GM12878 (cell line): ENCODE data around the gene LDB3. TPM values are rescaled to one million over a fixed set of nuclear protein-coding genes. Genes with fewer than 3 reads are reported as not detected.

ENCODE experiments used
- ATAC-seq: fragments of 200-7000 bp; cut with Tn5 transposase; 3 replicates; pipeline ENCODE4 v1.9.1; 2020; ENCODE audit warnings: mild to moderate bottlenecking, moderate library complexity
- BruUV-seq: library from RNA; stranded (reverse); fragments of 400-500 nt; replicated peaks from 2 replicates; lab custom pipeline; 2021; lab: Mats Ljungman, UMichigan
- CTCF ChIA-PET: fragments of 300-600 bp; sonication (Branson Sonifier 250); formaldehyde crosslinking; extraction: SDS; loops from one replicate; lab custom pipeline; 2021; ENCODE audit warnings: inconsistent platforms; lab: Yijun Ruan, JAX
- POLR2A ChIA-PET: fragments of 350-600 bp; formaldehyde crosslinking; extraction: SDS; loops from one replicate; lab custom pipeline; 2021; ENCODE audit warnings: inconsistent platforms; lab: Charles Lee
- RAD21 ChIA-PET: fragments of 300-600 bp; sonication (Branson Sonifier 250); formaldehyde crosslinking; loops from one replicate; lab custom pipeline; 2023; ENCODE audit warnings: antibody characterized with exemption; ENCODE audit not compliant: unreplicated experiment; lab: Charles Lee
- SMC1A ChIA-PET: fragments of 300-600 bp; sonication (Branson Sonifier 250); formaldehyde crosslinking; loops from one replicate; lab custom pipeline; 2023; ENCODE audit not compliant: unreplicated experiment, uncharacterized antibody; lab: Charles Lee
- DNase-seq: peaks from one replicate; pipeline ENCODE4 v3.0.0-alpha.2; 2011; ENCODE audit warnings: low read depth, low spot score
- FAIRE-seq: peaks from 3 replicates; lab custom pipeline; 2011; peaks lifted over from hg19 to GRCh38; lab: Jason Lieb, UNC
- H2AFZ ChIP-seq: 2 replicates; pipeline ENCODE4 v1.6.0; 2011; ENCODE audit warnings: low read depth, low read length, control low read depth; ENCODE audit not compliant: control insufficient read depth
- H3K27ac ChIP-seq: 2 replicates; pipeline ENCODE4 v1.5.1; 2011; ENCODE audit warnings: control low read depth; ENCODE audit not compliant: control insufficient read depth, insufficient read depth
- H3K27me3 ChIP-seq, 2 experiments: replicated peaks in 1 of 2; 2 replicates each; pipeline versions ENCODE4 v1.6.0 to v1.6.1; 2011; ENCODE audit warnings: low read length in 1 of 2; ENCODE audit not compliant: control insufficient read depth in 2 of 2, insufficient read depth in 2 of 2
- H3K36me3 ChIP-seq, 2 experiments: 2 replicates each; pipeline ENCODE4 v1.5.1; 2011; ENCODE audit warnings: low read length in 1 of 2; ENCODE audit not compliant: control insufficient read depth in 2 of 2, insufficient read depth in 2 of 2
- H3K4me1 ChIP-seq: 2 replicates; pipeline ENCODE4 v1.6.1; 2011; ENCODE audit warnings: mild to moderate bottlenecking, low read length, moderate library complexity, mixed read lengths; ENCODE audit not compliant: control insufficient read depth, insufficient read depth
- H3K4me2 ChIP-seq: 2 replicates; pipeline ENCODE4 v1.6.0; 2011; ENCODE audit warnings: control low read depth; ENCODE audit not compliant: control insufficient read depth, insufficient read depth
- H3K4me3 ChIP-seq: fragments of 200-600 bp; sonication (generic); 2 replicates; pipeline ENCODE4 v1.5.1; 2016
- H3K79me2 ChIP-seq: 2 replicates; pipeline ENCODE4 v1.6.0; 2011; ENCODE audit warnings: low read length; ENCODE audit not compliant: control insufficient read depth, insufficient read depth
- H3K9ac ChIP-seq: 2 replicates; pipeline ENCODE4 v1.8.0; 2011; ENCODE audit warnings: low read length, control low read depth, mixed read lengths; ENCODE audit not compliant: control insufficient read depth, insufficient read depth
- H3K9me3 ChIP-seq: replicated peaks from 3 replicates; pipeline ENCODE4 v1.5.1; 2011; ENCODE audit warnings: mild to moderate bottlenecking, low read length; ENCODE audit not compliant: control insufficient read depth, insufficient read depth
- H4K20me1 ChIP-seq: 2 replicates; pipeline ENCODE4 v1.6.0; 2011; ENCODE audit not compliant: control insufficient read depth, insufficient read depth
- BRCA1 ChIP-seq: IDR thresholded peaks from 2 replicates; pipeline ENCODE4 v1.6.1; 2011; ENCODE audit warnings: low read depth, low read length, improper control_type of control experiment
- CHD1 ChIP-seq: IDR thresholded peaks from 2 replicates; pipeline ENCODE4 v1.6.1; 2012; ENCODE audit warnings: low read depth, low read length, improper control_type of control experiment
- FOS ChIP-seq: IDR thresholded peaks from 3 replicates; pipeline ENCODE4 v1.6.1; 2011; ENCODE audit warnings: borderline replicate concordance; ENCODE audit not compliant: insufficient read length; ENCODE audit errors: extremely low read depth
- FOXM1 ChIP-seq: IDR thresholded peaks from 2 replicates; pipeline ENCODE4 v1.6.1; 2012; ENCODE audit warnings: low read depth, mild to moderate bottlenecking, inconsistent platforms, low read length, moderate library complexity
- MEF2B ChIP-seq: fragments of 450-650 bp; IDR thresholded peaks from 2 replicates; pipeline ENCODE4 v1.6.1; 2018; ENCODE audit warnings: mild to moderate bottlenecking, moderate library complexity; ENCODE audit not compliant: partially characterized antibody, poor library complexity, severe bottlenecking
- PAX8 ChIP-seq: fragments of 450-650 bp; IDR thresholded peaks from 2 replicates; pipeline ENCODE4 v1.6.1; 2017; ENCODE audit warnings: mild to moderate bottlenecking, moderate library complexity
- RUNX3 ChIP-seq: IDR thresholded peaks from 2 replicates; pipeline ENCODE4 v1.6.1; 2012; ENCODE audit warnings: low read length, inconsistent platforms
- SIN3A ChIP-seq: IDR thresholded peaks from 2 replicates; pipeline ENCODE4 v1.6.1; 2012; ENCODE audit warnings: low read depth, low read length, improper control_type of control experiment
- TCF7 ChIP-seq: IDR thresholded peaks from 2 replicates; pipeline ENCODE4 v1.6.1; 2014; ENCODE audit warnings: antibody characterized with exemption, borderline replicate concordance
- WGBS: methylation state at CpG from one replicate; pipeline ENCODE4 v1.1.6; 2016; ENCODE audit warnings: low lambda C conversion rate; ENCODE audit not compliant: insufficient replicate concordance, insufficient coverage; ENCODE audit errors: missing lambda C conversion rate; 5-methylcytosine and 5-hydroxymethylcytosine counted together
- in situ Hi-C: fragments of 300-500 bp; cut with MboI; formaldehyde crosslinking; loops from 9 replicates; pipeline ENCODE4 v1.14.3; 2018; ENCODE audit warnings: mixed read lengths
- intact Hi-C: fragments of 100-400 bp; cut with micrococcal nuclease; formaldehyde crosslinking; loops from one replicate; pipeline ENCODE4 v1.14.2; 2022; ENCODE audit not compliant: unreplicated experiment
- polyA plus RNA-seq, 11 experiments: library from polyadenylated mRNA; depleted of rRNA in 4 of 11; unstranded in 6 of 11; stranded (reverse) in 5 of 11; fragments of >200 nt; fragmentation: Nextera tagmentation in 4 of 11; fragmentation: Illumina TruSeq in 1 of 11; extraction: Ambion mirVana in 4 of 11; extraction: Trizol in 1 of 11; gene quantifications; 1 replicate in 1 of 11; 2 replicates in 10 of 11; pipeline versions ENCODE4 v1.2.1 to v1.2.3, GENCODE V29; 2011 to 2016; ENCODE audit warnings: inconsistent platforms in 2 of 11, missing spikeins in 2 of 11, low read depth in 1 of 11
- total RNA-seq, 4 experiments: library from RNA; depleted of rRNA in 3 of 4; stranded (reverse); fragments of >200 nt in 3 of 4; fragmentation: Illumina TruSeq in 1 of 4; extraction: Trizol in 1 of 4; gene quantifications; 2 replicates each; pipeline versions ENCODE4 v1.2.1 to v1.2.3, GENCODE V29; 2013 to 2021
- TF ChIP-seq, protein P1 (sequence below): fragments of 450-650 bp; IDR thresholded peaks from 2 replicates; pipeline ENCODE4 v1.6.1; 2018; ENCODE audit warnings: borderline replicate concordance, mild to moderate bottlenecking; ENCODE audit not compliant: partially characterized antibody
- TF ChIP-seq, protein P2 (sequence below): fragments of 450-650 bp; formaldehyde crosslinking; IDR thresholded peaks from 2 replicates; pipeline ENCODE4 v1.5.0; 2022; ENCODE audit warnings: mild to moderate bottlenecking, missing genetic modification characterization
- TF ChIP-seq, protein P3 (sequence below): fragments of 450-650 bp; IDR thresholded peaks from 2 replicates; pipeline ENCODE4 v1.6.1; 2017; ENCODE audit warnings: mild to moderate bottlenecking
- TF ChIP-seq, protein P4 (sequence below): fragments of 450-650 bp; conservative IDR thresholded peaks from 2 replicates; pipeline ENCODE4 v1.6.1; 2017; ENCODE audit warnings: mild to moderate bottlenecking, moderate library complexity

Gene LDB3
- total and polyA plus RNA-seq, 10 of the 15 experiments (the other 5 are each of a cell fraction or from before 2014, with no cell fraction given), result 0.02 to 0.07 (median 0.04) TPM; not detected in 1

DNA sequence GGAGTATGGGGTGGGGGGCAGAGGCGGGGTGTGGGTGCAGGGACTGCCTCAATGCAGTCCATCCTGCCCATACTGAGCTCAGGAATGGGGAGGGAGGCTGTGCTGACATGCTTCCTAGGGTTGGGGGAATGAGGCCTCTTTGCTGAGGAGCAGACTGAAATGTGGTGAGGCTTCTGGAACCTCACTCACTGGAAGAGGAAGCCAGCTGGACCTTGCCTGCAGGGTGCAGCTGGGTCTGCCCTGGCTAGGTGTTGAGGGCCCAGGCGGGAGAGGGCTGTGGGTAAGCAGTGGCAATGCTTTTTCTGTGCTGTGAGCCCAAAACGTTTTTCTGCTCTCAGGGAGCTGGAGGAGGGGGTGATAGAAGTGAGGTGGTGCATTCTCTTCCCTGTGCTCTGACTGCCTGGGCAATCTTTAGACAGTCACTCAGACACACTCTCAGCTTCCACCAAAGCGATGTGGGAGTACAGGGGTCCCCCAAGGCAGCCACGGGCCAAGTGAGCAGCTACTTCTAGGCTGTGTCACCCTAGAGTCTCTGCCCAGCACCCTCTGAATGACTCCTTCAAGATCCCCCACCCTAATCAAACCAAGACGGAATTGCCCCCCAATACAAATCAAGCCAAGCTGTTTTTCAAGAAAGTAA lies 47.0 kb downstream of the LDB3 start:
- no peak overlapping the region for H3K27ac ChIP-seq
- in situ Hi-C loops (no loop called here), intact Hi-C loops (loop anchor here (10.0 kb wide), 1 partner anchor 80 kb away; no protein-coding TSS in a partner anchor)
- H4K20me1 ChIP-seq, result no peaks in the 10 kb centered on the region
- H3K27me3 ChIP-seq, result no peaks in the 10 kb centered on the region
- ATAC-seq, result no peak
- H3K4me2 ChIP-seq, result no peak overlapping the region
- H3K36me3 ChIP-seq, result no peaks in the 10 kb centered on the region
- H3K4me3 ChIP-seq, result no peak overlapping the region
- no peaks in the 10 kb centered on the region for H3K79me2 ChIP-seq
- H3K4me1 ChIP-seq, result peaks cover 4% of the 10 kb centered on the region; the same call in 1 of the 2 replicates
- WGBS, result 55% methylated on average over 5 of the region's 6 CpGs
- RAD21 ChIA-PET, result interaction anchor here (1.0 kb wide), 1 partner anchor 18 kb away, joined by 3 read pairs; no protein-coding TSS in a partner anchor
- H3K9ac ChIP-seq, result no peak overlapping the region
- H2AFZ ChIP-seq, result no peak overlapping the region
- H3K9me3 ChIP-seq, result no peaks in the 10 kb centered on the region
- DNase-seq, result no peak
- BruUV-seq, result no TSS peak
- POLR2A ChIA-PET, result no interaction called here
- no peak for FAIRE-seq
- CTCF ChIA-PET, result interaction anchor here (1.0 to 1.5 kb wide), 2 partner anchors 78 to 184 kb away, joined by 3 to 7 read pairs; no protein-coding TSS in a partner anchor
- SMC1A ChIA-PET, result interaction anchor here (0.6 to 2.0 kb wide), 2 partner anchors 18 to 262 kb away, joined by 3 to 7 read pairs; no protein-coding TSS in a partner anchor
- TF ChIP-seq FOXM1 (no peak), SIN3A (no peak), BRCA1 (no peak), MEF2B (no peak), FOS (no peak), PAX8 (no peak), CHD1 (no peak), RUNX3 (no peak), TCF7 (no peak)
- TF ChIP-seq, protein P1, sequence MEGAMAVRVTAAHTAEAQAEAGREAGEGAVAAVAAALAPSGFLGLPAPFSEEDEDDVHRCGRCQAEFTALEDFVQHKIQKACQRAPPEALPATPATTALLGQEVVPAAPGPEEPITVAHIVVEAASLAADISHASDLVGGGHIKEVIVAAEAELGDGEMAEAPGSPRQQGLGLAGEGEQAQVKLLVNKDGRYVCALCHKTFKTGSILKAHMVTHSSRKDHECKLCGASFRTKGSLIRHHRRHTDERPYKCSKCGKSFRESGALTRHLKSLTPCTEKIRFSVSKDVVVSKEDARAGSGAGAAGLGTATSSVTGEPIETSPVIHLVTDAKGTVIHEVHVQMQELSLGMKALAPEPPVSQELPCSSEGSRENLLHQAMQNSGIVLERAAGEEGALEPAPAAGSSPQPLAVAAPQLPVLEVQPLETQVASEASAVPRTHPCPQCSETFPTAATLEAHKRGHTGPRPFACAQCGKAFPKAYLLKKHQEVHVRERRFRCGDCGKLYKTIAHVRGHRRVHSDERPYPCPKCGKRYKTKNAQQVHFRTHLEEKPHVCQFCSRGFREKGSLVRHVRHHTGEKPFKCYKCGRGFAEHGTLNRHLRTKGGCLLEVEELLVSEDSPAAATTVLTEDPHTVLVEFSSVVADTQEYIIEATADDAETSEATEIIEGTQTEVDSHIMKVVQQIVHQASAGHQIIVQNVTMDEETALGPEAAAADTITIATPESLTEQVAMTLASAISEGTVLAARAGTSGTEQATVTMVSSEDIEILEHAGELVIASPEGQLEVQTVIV, result no peak
- TF ChIP-seq, protein P2, sequence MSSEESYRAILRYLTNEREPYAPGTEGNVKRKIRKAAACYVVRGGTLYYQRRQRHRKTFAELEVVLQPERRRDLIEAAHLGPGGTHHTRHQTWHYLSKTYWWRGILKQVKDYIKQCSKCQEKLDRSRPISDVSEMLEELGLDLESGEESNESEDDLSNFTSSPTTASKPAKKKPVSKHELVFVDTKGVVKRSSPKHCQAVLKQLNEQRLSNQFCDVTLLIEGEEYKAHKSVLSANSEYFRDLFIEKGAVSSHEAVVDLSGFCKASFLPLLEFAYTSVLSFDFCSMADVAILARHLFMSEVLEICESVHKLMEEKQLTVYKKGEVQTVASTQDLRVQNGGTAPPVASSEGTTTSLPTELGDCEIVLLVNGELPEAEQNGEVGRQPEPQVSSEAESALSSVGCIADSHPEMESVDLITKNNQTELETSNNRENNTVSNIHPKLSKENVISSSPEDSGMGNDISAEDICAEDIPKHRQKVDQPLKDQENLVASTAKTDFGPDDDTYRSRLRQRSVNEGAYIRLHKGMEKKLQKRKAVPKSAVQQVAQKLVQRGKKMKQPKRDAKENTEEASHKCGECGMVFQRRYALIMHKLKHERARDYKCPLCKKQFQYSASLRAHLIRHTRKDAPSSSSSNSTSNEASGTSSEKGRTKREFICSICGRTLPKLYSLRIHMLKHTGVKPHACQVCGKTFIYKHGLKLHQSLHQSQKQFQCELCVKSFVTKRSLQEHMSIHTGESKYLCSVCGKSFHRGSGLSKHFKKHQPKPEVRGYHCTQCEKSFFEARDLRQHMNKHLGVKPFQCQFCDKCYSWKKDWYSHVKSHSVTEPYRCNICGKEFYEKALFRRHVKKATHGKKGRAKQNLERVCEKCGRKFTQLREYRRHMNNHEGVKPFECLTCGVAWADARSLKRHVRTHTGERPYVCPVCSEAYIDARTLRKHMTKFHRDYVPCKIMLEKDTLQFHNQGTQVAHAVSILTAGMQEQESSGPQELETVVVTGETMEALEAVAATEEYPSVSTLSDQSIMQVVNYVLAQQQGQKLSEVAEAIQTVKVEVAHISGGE (CRISPR knock-in tag), result no peak
- TF ChIP-seq, protein P3, sequence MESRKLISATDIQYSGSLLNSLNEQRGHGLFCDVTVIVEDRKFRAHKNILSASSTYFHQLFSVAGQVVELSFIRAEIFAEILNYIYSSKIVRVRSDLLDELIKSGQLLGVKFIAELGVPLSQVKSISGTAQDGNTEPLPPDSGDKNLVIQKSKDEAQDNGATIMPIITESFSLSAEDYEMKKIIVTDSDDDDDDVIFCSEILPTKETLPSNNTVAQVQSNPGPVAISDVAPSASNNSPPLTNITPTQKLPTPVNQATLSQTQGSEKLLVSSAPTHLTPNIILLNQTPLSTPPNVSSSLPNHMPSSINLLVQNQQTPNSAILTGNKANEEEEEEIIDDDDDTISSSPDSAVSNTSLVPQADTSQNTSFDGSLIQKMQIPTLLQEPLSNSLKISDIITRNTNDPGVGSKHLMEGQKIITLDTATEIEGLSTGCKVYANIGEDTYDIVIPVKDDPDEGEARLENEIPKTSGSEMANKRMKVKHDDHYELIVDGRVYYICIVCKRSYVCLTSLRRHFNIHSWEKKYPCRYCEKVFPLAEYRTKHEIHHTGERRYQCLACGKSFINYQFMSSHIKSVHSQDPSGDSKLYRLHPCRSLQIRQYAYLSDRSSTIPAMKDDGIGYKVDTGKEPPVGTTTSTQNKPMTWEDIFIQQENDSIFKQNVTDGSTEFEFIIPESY, result no peak
- TF ChIP-seq, protein P4, sequence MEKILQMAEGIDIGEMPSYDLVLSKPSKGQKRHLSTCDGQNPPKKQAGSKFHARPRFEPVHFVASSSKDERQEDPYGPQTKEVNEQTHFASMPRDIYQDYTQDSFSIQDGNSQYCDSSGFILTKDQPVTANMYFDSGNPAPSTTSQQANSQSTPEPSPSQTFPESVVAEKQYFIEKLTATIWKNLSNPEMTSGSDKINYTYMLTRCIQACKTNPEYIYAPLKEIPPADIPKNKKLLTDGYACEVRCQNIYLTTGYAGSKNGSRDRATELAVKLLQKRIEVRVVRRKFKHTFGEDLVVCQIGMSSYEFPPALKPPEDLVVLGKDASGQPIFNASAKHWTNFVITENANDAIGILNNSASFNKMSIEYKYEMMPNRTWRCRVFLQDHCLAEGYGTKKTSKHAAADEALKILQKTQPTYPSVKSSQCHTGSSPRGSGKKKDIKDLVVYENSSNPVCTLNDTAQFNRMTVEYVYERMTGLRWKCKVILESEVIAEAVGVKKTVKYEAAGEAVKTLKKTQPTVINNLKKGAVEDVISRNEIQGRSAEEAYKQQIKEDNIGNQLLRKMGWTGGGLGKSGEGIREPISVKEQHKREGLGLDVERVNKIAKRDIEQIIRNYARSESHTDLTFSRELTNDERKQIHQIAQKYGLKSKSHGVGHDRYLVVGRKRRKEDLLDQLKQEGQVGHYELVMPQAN, result no peak
